GM18907 (cell line): ENCODE measurements around the gene UBE2I.

Experiments used
- ATAC-seq: cut with Tn5 transposase; IDR thresholded peaks from one replicate; pipeline ENCODE4 v1.9.1; 2021; ENCODE audit warnings: mild to moderate bottlenecking, moderate library complexity; ENCODE audit not compliant: unreplicated experiment

UBE2I gene

GRCh38 chr16:1312467-1312816 lies 3.0 kb downstream of the UBE2I start:
- no peak for ATAC-seq

- no peak for ATAC-seq
Measured at GRCh38 chr16:1312903-1313302, 3.5 kb downstream of the UBE2I start.

GRCh38 chr16:1313721-1314369 lies 4.4 kb downstream of the UBE2I start:
- no peak for ATAC-seq

GRCh38 chr16:1314399-1315068 lies 5.1 kb downstream of the UBE2I start:
- ATAC-seq, result no peak

- ATAC-seq, result no peak
Measured at GRCh38 chr16:1315081-1316032, 5.9 kb downstream of the UBE2I start.

- no peak for ATAC-seq
Measured at GRCh38 chr16:1316033-1316405, 6.6 kb downstream of the UBE2I start.

GRCh38 chr16:1317479-1318267 lies 8.2 kb downstream of the UBE2I start:
- no peak for ATAC-seq

- ATAC-seq, result no peak
Measured at GRCh38 chr16:1318268-1318545, 8.8 kb downstream of the UBE2I start.

- no peak for ATAC-seq
Measured at GRCh38 chr16:1319041-1319440, 9.6 kb downstream of the UBE2I start.

- ATAC-seq, result no peak
Measured at GRCh38 chr16:1320097-1320496, 10.7 kb downstream of the UBE2I start.

- no peak for ATAC-seq
Measured at GRCh38 chr16:1320658-1321240, 11.3 kb downstream of the UBE2I start.

- no peak for ATAC-seq
Measured at GRCh38 chr16:1322407-1322806, 13.0 kb downstream of the UBE2I start.

- no peak for ATAC-seq
Measured at GRCh38 chr16:1323296-1324239, 14.1 kb downstream of the UBE2I start.

GRCh38 chr16:1324286-1324826 lies 14.9 kb downstream of the UBE2I start:
- ATAC-seq, result no peak

GRCh38 chr16:1325261-1325660 lies 15.8 kb downstream of the UBE2I start:
- no peak for ATAC-seq

GRCh38 chr16:1325673-1326371 lies 16.4 kb downstream of the UBE2I start:
- no peak for ATAC-seq

GRCh38 chr16:1326391-1326790 lies 17.0 kb downstream of the UBE2I start:
- no peak for ATAC-seq

- ATAC-seq, result no peak
Measured at GRCh38 chr16:1326946-1327618, 17.6 kb downstream of the UBE2I start.
